SK-N-SH (cell line): Measurements from ENCODE around the gene ABHD2. TPM values are rescaled to one million over a fixed set of nuclear protein-coding genes. Genes with fewer than 3 reads are reported as not detected.

Experiments
- CTCF ChIA-PET: fragments of 300-600, 350-600 bp; formaldehyde crosslinking; extraction: SDS; loops from one replicate; lab custom pipeline; 2021; lab: Yijun Ruan, JAX
- POLR2A ChIA-PET: fragments of 350-600 bp; sonication (Branson Sonifier 250); formaldehyde crosslinking; extraction: SDS; loops from one replicate; lab custom pipeline; 2020; ENCODE audit warnings: antibody characterized with exemption, inconsistent platforms; lab: Yijun Ruan, JAX
- DNase-seq: peaks from one replicate; pipeline ENCODE4 v3.0.0; 2012
- H2AFZ ChIP-seq: fragments of 200-600 bp; sonication (generic); 2 replicates; pipeline ENCODE4 v1.8.1; 2016; ENCODE audit warnings: antibody characterized with exemption, mild to moderate bottlenecking, low read depth
- H3F3A ChIP-seq: fragments of 200-600 bp; sonication (generic); replicated peaks from 2 replicates; pipeline ENCODE3; 2016; ENCODE audit warnings: antibody characterized with exemption, mild to moderate bottlenecking; ENCODE audit not compliant: insufficient read depth
- H3K27ac ChIP-seq, 2 experiments: fragments of 200-500 bp in 1 of 2; fragments of 200-600 bp in 1 of 2; sonication (Bioruptor generic) in 1 of 2; sonication (generic), shearing (Covaris generic) in 1 of 2; 2 replicates each; pipeline versions ENCODE4 v1.5.1 to v1.6.1; 2014 to 2016; ENCODE audit warnings: low read depth in 2 of 2, inconsistent platforms in 1 of 2, low read length in 1 of 2, mild to moderate bottlenecking in 1 of 2, mixed read lengths in 1 of 2
- H3K27me3 ChIP-seq: fragments of 200-600 bp; sonication (generic), shearing (Covaris generic); 2 replicates; pipeline ENCODE4 v1.6.1; 2016; ENCODE audit warnings: mixed run types; ENCODE audit not compliant: insufficient read depth
- H3K36me3 ChIP-seq, 2 experiments: fragments of 200-500 bp in 1 of 2; fragments of 200-600 bp in 1 of 2; sonication (Bioruptor generic) in 1 of 2; sonication (generic) in 1 of 2; replicated peaks in 1 of 2; 2 replicates each; pipeline versions ENCODE3 to v1.5.1; 2014 to 2016; ENCODE audit warnings: low read length in 1 of 2, mild to moderate bottlenecking in 1 of 2; ENCODE audit not compliant: insufficient read depth in 2 of 2, control insufficient read depth in 1 of 2
- H3K4me1 ChIP-seq, 2 experiments: fragments of 200-500 bp in 1 of 2; fragments of 200-600 bp in 1 of 2; sonication (Bioruptor generic) in 1 of 2; sonication (generic), shearing (Covaris generic) in 1 of 2; 2 replicates each; pipeline versions ENCODE4 v1.5.1 to v1.6.1; 2014 to 2016; ENCODE audit warnings: low read depth in 1 of 2, low read length in 1 of 2, mixed run types in 1 of 2; ENCODE audit not compliant: insufficient read depth in 2 of 2, control insufficient read depth in 1 of 2
- H3K4me2 ChIP-seq: fragments of 200-600 bp; sonication (generic), shearing (Covaris generic); 2 replicates; pipeline ENCODE4 v1.6.1; 2017; ENCODE audit warnings: mixed run types
- H3K4me3 ChIP-seq, 2 experiments: fragments of 200-500 bp in 1 of 2; fragments of 200-600 bp in 1 of 2; sonication (Bioruptor generic) in 1 of 2; sonication (generic), shearing (Covaris generic) in 1 of 2; 2 replicates each; pipeline versions ENCODE4 v1.5.1 to v1.8.1; 2014 to 2016; ENCODE audit warnings: low read depth in 2 of 2, inconsistent platforms in 1 of 2, low read length in 1 of 2, mild to moderate bottlenecking in 1 of 2, mixed read lengths in 1 of 2, moderate library complexity in 1 of 2
- H3K79me2 ChIP-seq: fragments of 200-600 bp; sonication (generic); 2 replicates; pipeline ENCODE4 v1.8.1; 2017; ENCODE audit warnings: mild to moderate bottlenecking; ENCODE audit not compliant: insufficient read depth
- H3K9ac ChIP-seq: fragments of 200-600 bp; sonication (generic); 2 replicates; pipeline ENCODE4 v1.6.1; 2017; ENCODE audit warnings: mixed run types
- H3K9me2 ChIP-seq: fragments of 200-600 bp; sonication (generic); 2 replicates; pipeline ENCODE4 v1.6.1; 2017; ENCODE audit warnings: mixed run types
- H3K9me3 ChIP-seq: fragments of 200-600 bp; sonication (generic); 2 replicates; pipeline ENCODE4 v1.6.1; 2017; ENCODE audit warnings: mixed run types, mild to moderate bottlenecking, moderate library complexity
- H4K20me1 ChIP-seq: fragments of 200-600 bp; sonication (generic); 2 replicates; pipeline ENCODE4 v1.6.1; 2017; ENCODE audit warnings: mild to moderate bottlenecking, mixed run types; ENCODE audit not compliant: insufficient read depth
- EP300 ChIP-seq, 2 experiments: IDR thresholded peaks; 2 replicates each; pipeline versions ENCODE4 v1.4.0 to v1.6.1; 2012; ENCODE audit warnings: borderline replicate concordance in 1 of 2, low read depth in 1 of 2, low read length in 1 of 2
- FOSL2 ChIP-seq: IDR thresholded peaks from 2 replicates; pipeline ENCODE4 v1.4.0; 2012; ENCODE audit warnings: low read depth, mild to moderate bottlenecking, moderate library complexity, borderline replicate concordance
- JUND ChIP-seq: IDR thresholded peaks from 2 replicates; pipeline ENCODE4 v1.4.0; 2012
- NFIC ChIP-seq: IDR thresholded peaks from 2 replicates; pipeline ENCODE4 v1.4.0; 2012; ENCODE audit warnings: borderline replicate concordance
- RFX5 ChIP-seq: IDR thresholded peaks from 2 replicates; pipeline ENCODE4 v1.6.1; 2012; ENCODE audit warnings: mild to moderate bottlenecking, improper control_type of control experiment, low read length
- SIN3A ChIP-seq: IDR thresholded peaks from 2 replicates; pipeline ENCODE4 v1.6.1; 2012; ENCODE audit warnings: low read depth, mild to moderate bottlenecking, low read length, moderate library complexity, borderline replicate concordance
- TCF12 ChIP-seq: IDR thresholded peaks from 2 replicates; pipeline ENCODE4 v1.4.0; 2012
- WGBS: methylation state at CpG from one replicate; pipeline ENCODE4 v1.1.6; 2017; ENCODE audit warnings: low lambda C conversion rate; 5-methylcytosine and 5-hydroxymethylcytosine counted together
- polyA plus RNA-seq, 3 experiments: library from polyadenylated mRNA; depleted of rRNA; stranded (reverse); fragments of >200 nt; gene quantifications; 2 replicates each; pipeline ENCODE4 v1.2.3, GENCODE V29; 2012
- TF ChIP-seq, protein P1 (sequence below): IDR thresholded peaks from 2 replicates; pipeline ENCODE4 v1.6.1; 2012; ENCODE audit warnings: mild to moderate bottlenecking, low read depth, low read length, moderate library complexity
- TF ChIP-seq, protein P2 (sequence below): IDR thresholded peaks from 2 replicates; pipeline ENCODE4; 2012

The ABHD2 gene
- polyA plus RNA-seq, 1 of the 3 experiments (the other 2 are of a cell fraction): 19.2 TPM

GRCh38 chr15:89141885-89142284 lies 53.6 kb downstream of the ABHD2 start:
- Histone ChIP-seq H3F3A (peaks cover 23% of the 10 kb centered on the region), H3K9me2 (no peaks in the 10 kb centered on the region), H3K4me1 (peaks cover 28 to 49% of the 10 kb centered on the region in 2 experiments), H3K79me2 (peaks cover 8% of the 10 kb centered on the region; the same call in 1 of the 2 replicates), H2AFZ (no peak overlapping the region), H3K36me3 (peaks cover 2 to 15% of the 10 kb centered on the region in 2 experiments), H3K9me3 (no peaks in the 10 kb centered on the region), H3K27me3 (no peaks in the 10 kb centered on the region), H3K4me3 (no peak overlapping the region), H3K27ac (peak overlapping the region; percentile 17 to 96; a peak in 3 of 4 replicates), H3K4me2 (peak overlapping the region; percentile 42; the same call in 1 of the 2 replicates), H3K9ac (no peak overlapping the region), H4K20me1 (no peaks in the 10 kb centered on the region; the same call in 1 of the 2 replicates)
- CTCF ChIA-PET: interaction anchor here (0.6 to 4.7 kb wide), 6 partner anchors 8 to 84 kb away, joined by 3 to 31 read pairs (median 8); no protein-coding TSS in a partner anchor
- no peak for DNase-seq
- TF ChIP-seq, protein P1, sequence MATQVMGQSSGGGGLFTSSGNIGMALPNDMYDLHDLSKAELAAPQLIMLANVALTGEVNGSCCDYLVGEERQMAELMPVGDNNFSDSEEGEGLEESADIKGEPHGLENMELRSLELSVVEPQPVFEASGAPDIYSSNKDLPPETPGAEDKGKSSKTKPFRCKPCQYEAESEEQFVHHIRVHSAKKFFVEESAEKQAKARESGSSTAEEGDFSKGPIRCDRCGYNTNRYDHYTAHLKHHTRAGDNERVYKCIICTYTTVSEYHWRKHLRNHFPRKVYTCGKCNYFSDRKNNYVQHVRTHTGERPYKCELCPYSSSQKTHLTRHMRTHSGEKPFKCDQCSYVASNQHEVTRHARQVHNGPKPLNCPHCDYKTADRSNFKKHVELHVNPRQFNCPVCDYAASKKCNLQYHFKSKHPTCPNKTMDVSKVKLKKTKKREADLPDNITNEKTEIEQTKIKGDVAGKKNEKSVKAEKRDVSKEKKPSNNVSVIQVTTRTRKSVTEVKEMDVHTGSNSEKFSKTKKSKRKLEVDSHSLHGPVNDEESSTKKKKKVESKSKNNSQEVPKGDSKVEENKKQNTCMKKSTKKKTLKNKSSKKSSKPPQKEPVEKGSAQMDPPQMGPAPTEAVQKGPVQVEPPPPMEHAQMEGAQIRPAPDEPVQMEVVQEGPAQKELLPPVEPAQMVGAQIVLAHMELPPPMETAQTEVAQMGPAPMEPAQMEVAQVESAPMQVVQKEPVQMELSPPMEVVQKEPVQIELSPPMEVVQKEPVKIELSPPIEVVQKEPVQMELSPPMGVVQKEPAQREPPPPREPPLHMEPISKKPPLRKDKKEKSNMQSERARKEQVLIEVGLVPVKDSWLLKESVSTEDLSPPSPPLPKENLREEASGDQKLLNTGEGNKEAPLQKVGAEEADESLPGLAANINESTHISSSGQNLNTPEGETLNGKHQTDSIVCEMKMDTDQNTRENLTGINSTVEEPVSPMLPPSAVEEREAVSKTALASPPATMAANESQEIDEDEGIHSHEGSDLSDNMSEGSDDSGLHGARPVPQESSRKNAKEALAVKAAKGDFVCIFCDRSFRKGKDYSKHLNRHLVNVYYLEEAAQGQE: no peak
- TF ChIP-seq, protein P2, sequence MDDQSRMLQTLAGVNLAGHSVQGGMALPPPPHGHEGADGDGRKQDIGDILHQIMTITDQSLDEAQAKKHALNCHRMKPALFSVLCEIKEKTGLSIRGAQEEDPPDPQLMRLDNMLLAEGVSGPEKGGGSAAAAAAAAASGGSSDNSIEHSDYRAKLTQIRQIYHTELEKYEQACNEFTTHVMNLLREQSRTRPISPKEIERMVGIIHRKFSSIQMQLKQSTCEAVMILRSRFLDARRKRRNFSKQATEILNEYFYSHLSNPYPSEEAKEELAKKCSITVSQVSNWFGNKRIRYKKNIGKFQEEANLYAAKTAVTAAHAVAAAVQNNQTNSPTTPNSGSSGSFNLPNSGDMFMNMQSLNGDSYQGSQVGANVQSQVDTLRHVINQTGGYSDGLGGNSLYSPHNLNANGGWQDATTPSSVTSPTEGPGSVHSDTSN: peak; percentile 22; the same call in 1 of the 2 replicates
- TF ChIP-seq EP300 (IDR thresholded peaks at IDR 0.05; ENCODE audit: borderline replicate concordance in 1 of 2, low read depth in 1 of 2, low read length in 1 of 2): 0 out of 4 replicates have a peak, but pooled peaks of 1 of the 2 experiments have one; percentile 19
- TF ChIP-seq NFIC: peak; percentile 18; the same call in 1 of the 2 replicates
- TF ChIP-seq JUND: peak; percentile 19; the same call in 1 of the 2 replicates
- peak; percentile 70 for TF ChIP-seq TCF12
- TF ChIP-seq SIN3A: no peak
- peak; percentile 23; the same call in 1 of the 2 replicates for TF ChIP-seq FOSL2
- POLR2A ChIA-PET: no interaction called here
- 24% methylated on average over 2 of the region's 2 CpGs for WGBS

DNA sequence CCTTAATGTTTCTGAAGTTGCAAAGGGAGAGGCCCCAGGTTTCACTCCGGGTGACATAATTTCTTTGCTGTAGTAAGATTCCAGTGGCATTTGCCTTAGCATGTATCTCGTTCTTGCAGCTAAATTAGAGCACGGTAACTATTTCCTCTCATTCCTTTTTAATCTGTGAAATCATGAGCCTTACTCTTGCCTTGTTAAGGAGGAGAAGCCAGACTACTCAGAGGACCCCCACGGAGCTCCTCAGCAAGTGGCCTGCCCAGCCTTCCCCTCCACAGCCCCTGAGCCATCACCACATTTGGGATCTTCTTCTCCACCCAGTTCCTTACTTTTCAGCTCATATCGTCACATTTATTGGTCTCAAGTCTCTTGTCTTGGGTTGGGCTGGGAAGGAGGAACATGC lies 54.2 kb downstream of the ABHD2 start:
- Histone ChIP-seq H3K36me3 (peaks cover 2 to 15% of the 10 kb centered on the region in 2 experiments), H4K20me1 (no peaks in the 10 kb centered on the region; the same call in 1 of the 2 replicates), H3K4me3 (no peak overlapping the region), H3K4me1 (peaks cover 26 to 49% of the 10 kb centered on the region in 2 experiments), H3F3A (peaks cover 23% of the 10 kb centered on the region), H3K9me3 (no peaks in the 10 kb centered on the region), H3K4me2 (peak overlapping the region; percentile 42; the same call in 1 of the 2 replicates), H3K27me3 (no peaks in the 10 kb centered on the region), H3K27ac (peak overlapping the region; percentile 35 to 96; a peak in 3 of 4 replicates), H3K9me2 (no peaks in the 10 kb centered on the region), H2AFZ (no peak overlapping the region), H3K79me2 (peaks cover 8% of the 10 kb centered on the region; the same call in 1 of the 2 replicates), H3K9ac (no peak overlapping the region)
- DNase-seq: no peak
- ChIA-PET CTCF (interaction anchor here (0.6 to 4.7 kb wide), 4 partner anchors 29 to 85 kb away, joined by 3 to 31 read pairs (median 20); no protein-coding TSS in a partner anchor), POLR2A (no interaction called here)
- WGBS: 87% methylated on average over 5 of the region's 5 CpGs
- TF ChIP-seq NFIC (no peak), JUND (no peak), RFX5 (no peak)
